Sigmoid colon (tissue), 4 donors: ENCODE results near the gene KRTAP3-3.

Experiments used
- CTCF ChIP-seq, 4 experiments: fragments of 450-650 bp in 3 of 4; fragments of 200-600 bp in 1 of 4; IDR thresholded peaks; one replicate each; pipeline ENCODE4 v1.5.1; 2016 to 2019; ENCODE audit warnings: antibody characterized with exemption in 4 of 4, mild to moderate bottlenecking in 3 of 4, moderate library complexity in 2 of 4
- EP300 ChIP-seq, 4 donors: sonication (generic); formaldehyde crosslinking; IDR thresholded peaks; one replicate each; pipeline ENCODE4 v1.6.1; 2017; ENCODE audit warnings: antibody characterized with exemption in 4 of 4
- POLR2A ChIP-seq, 2 donors: fragments of 450-650 bp; IDR thresholded peaks; one replicate each; pipeline ENCODE4 v1.6.1; 2016; ENCODE audit warnings: antibody characterized with exemption in 2 of 2, mild to moderate bottlenecking in 2 of 2, moderate library complexity in 2 of 2

DNA sequence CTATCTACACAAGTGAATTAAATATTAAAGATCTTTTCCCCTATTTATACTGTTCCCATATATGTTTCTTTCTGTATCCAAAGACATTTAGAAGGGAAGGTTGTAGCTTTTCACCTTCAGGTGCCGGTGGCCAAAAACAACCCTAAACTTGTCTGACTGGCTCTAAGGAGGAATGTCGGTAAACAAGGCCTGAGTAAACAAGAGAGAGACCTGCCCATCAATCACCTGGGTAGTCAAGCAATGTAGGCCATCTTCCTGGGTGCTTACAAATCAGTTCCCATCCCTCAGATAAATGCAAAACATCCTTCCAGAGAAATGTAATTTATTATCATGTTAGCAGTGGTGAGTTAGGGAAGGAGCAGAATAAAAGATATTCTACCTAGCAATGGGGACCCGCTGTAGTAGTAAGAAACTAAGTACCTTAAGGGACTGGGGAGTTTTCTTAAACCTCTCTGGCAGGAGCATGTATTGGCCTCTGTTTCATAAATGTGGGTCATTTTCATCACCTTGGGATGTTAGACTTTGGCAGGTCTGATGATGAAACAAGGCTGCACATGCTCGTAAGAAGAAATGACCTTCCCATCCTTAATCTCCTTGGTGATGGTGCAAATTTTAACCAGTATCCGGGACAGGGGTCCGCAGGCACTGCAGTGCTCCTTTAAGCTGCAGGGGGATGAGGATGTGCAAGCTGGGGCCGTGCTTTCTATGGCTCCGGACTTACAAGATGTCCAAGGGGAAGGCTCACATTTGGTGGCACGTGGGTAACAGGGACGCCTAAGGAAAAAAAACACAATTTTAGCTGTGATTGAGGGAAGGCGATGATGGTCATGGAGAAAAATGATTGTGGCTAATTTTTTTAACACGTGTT is 35.6 kb downstream of the KRTAP3-3 start:
- no peak for TF ChIP-seq POLR2A (IDR thresholded peaks at IDR 0.05)
- TF ChIP-seq CTCF (IDR thresholded peaks at IDR 0.05), result no peak
- TF ChIP-seq EP300 (IDR thresholded peaks at IDR 0.05), result no peak
